Esophagus mucosa (tissue), 1 donor: ENCODE results near the gene FAM131C. TPM values are rescaled to one million over a fixed set of nuclear protein-coding genes. Genes with fewer than 3 reads are reported as not detected.
"Not testable (repeated sequence)": the region's sequence is repeated elsewhere in the genome, so short reads cannot be mapped to it uniquely, and the experiment has no call there.

ENCODE experiments used
- ATAC-seq: fragments of 200-7000 bp; cut with Tn5 transposase; one replicate; pipeline ENCODE4 v1.9.1; 2020
- total RNA-seq: library from RNA; stranded (reverse); gene quantifications from one replicate; pipeline ENCODE4 v1.2.4, GENCODE V29; 2023
- donor health status: DM: yes; HTN: yes; CAD: no.

The FAM131C gene, protein sequence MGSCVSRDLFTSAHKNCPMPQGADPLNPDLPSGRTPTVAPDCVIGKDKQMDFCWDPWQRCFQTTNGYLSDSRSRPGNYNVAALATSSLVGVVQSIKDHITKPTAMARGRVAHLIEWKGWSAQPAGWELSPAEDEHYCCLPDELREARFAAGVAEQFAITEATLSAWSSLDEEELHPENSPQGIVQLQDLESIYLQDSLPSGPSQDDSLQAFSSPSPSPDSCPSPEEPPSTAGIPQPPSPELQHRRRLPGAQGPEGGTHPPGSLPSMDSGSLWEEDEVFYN
- total RNA-seq = 0.80 TPM

DNA sequence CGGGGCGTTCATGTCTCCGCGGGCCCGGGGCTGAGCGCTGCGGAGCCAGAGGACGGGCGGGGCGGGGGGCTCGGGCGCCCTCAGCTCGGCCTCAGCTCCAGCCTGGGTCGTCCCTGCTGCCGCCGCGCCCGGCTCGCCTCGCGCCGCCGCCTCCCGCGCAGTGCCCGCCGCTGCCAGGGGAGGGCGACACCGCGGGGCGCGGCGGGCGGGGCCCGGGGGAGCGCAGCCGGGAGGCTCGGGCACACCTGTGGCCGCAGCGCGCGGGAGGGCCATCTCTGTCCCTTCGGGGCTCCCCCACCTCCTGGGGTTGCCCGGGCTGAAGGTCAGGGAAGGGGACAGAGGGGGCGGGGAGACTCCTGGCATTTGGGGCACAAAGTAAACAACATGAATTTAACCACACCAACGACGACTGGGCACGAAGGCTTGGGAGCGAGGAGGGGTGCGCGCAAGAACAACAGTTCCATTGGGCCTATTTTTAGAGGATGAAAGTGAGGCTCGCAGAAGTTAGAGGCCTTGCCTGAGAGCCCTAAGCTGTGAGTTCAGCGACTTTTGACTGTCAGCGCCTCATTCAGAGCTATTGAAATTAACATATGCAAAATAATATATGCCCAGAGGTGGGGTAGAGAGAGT lies at the start of gene FAM131C:
Gene FAM131C, minus strand, starts transcription at position 162 of the 630 bp plus-strand sequence. CDS start 209 bp downstream, outside the sequence.
- peak; percentile 21 for ATAC-seq

- ATAC-seq = peak; percentile 65
These were observed 49.5 kb upstream of the FAM131C start for GRCh38 chr1:16122916-16123315.

- peak; percentile 30 for ATAC-seq
These were observed 49.0 kb upstream of the FAM131C start for GRCh38 chr1:16122350-16122881.

- no peak for ATAC-seq
These were observed 47.5 kb upstream of the FAM131C start for GRCh38 chr1:16120940-16121410.

- ATAC-seq = peak; percentile 2
These were observed 47.0 kb upstream of the FAM131C start for GRCh38 chr1:16120407-16120806.

GRCh38 chr1:16119926-16120325 lies 46.5 kb upstream of the FAM131C start:
- ATAC-seq = no peak

- ATAC-seq = no peak
These were observed 46.1 kb upstream of the FAM131C start for GRCh38 chr1:16119504-16119903.

GRCh38 chr1:16118706-16119105 lies 45.3 kb upstream of the FAM131C start:
- no peak for ATAC-seq

GRCh38 chr1:16117936-16118335 lies 44.5 kb upstream of the FAM131C start:
- no peak for ATAC-seq

DNA sequence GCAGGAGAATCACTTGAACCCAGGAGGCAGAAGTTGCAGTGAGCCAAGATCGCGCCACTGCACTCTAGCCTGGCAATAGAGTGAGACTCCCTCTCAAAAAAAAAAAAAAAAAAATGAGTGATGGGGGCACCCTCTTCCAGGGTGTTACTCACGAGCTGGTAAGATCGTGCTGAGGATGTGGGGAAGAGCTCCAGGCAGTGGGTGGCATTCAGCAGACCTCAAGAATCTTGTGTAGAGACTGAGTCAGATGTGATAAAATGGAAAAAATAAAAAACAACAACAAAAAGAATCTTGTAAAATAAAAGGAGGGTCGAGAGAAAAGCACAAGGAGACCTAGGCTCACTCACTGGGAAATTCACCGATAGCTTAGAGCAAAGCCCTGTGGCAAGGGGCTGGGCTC lies 43.9 kb upstream of the FAM131C start:
- ATAC-seq = no peak

DNA sequence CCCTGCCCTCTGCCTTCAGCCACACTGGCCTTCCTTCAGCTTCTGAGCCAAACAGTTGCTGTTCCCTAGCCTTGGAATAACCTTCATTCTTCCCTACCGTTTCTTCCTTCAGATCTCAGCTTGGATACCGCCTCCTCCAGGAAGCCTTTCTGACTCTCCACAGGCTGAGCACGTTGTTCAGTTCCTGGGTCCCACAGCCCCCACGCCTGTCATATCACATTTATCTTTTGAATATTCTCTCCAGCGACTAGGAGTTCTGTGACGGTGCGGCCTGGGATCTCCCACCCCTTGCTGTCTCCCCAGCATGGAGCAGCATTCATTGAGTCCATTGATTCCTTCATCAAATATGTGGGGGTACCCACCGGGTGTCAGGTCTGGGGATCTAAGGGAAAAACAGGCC lies 43.2 kb upstream of the FAM131C start:
- no peak for ATAC-seq

GRCh38 chr1:16116002-16116401 lies 42.6 kb upstream of the FAM131C start:
- ATAC-seq = no peak

DNA sequence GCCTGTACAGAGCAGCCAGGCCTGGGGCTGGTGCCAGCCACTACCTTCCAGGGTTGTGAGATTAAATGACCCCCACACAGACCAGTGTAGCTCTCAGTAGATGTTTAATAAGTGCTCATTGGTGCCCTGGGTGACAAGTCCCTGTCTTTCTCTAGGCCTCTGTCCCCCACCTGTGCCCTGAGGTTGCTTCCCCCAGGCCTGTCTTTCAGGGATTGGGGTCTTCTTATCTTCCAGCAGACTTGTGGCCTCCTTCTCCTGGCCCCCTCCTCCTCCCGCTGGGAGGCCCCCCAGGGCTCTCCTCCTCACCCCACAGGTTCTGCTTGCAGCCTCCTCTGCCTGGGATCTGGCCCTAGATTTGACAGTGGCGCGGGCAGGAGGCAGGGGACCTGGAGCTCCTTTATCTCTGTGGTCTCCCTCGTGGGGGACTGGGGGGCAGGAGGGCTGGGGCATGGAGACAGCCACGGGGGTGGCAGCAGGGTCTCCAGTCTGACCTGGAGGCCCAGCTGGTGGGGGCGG lies 42.1 kb upstream of the FAM131C start:
- no peak for ATAC-seq

GRCh38 chr1:16114527-16115467 lies 41.3 kb upstream of the FAM131C start:
- ATAC-seq = no peak

GRCh38 chr1:16112596-16113555 lies 39.4 kb upstream of the FAM131C start:
- ATAC-seq = no peak

DNA sequence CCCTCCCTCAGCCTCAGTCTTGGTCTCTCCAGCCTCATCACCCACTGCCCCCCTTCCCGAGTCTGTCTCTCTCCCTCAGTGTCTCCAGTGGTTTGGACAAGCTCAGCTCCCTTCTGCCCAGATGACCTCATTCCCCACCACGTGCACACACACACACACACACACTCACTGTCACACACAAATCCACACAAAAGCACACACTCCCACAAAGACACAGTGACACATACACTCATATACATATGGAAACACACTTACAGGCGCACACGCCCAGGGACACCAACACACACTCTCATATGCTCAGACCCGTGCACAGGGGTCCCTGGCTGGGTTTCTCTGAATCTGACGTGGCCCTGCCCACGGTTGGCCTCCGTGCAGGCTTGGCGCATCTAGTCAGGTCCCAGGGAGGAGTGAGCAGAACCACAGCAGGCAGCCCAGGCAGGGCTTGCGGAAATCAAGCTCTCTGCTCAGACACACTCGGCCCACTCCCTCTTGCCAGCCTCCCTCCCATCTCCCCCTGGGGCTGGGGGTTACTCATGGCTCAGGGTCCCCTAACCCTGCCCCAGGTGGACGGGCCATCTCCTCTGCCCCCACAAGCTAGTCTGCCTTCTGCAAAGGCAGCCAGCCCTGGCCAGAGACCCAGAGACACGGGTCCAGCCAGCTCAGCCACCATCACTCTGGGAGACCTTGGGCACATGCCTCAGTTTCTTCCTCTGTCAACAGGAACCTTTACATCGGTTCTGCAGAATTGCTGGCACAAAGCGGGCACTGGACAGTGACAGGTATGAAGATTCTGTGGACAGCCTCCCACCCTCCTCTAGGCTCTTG lies 38.5 kb upstream of the FAM131C start:
- ATAC-seq = peak; percentile 10

DNA sequence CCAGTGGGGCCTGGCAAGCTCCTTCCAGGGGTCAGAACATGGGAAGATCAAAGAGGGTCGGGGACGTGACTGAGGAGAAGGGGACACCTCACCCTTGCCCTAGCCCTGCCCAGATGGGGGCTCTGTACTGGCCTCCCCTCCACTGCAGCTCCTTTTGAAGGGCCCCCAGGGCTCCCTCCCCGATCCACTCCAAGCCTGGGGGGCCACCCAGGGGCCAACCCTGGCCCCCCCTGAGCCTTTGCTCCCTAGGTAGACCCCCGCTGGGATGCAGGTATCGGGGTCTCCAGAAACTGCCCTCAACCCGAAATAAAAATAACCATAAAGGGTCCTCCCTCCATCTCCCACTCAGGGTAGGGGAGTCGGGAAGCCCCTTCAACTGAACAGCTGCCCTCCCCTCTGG lies 37.4 kb upstream of the FAM131C start:
- ATAC-seq = peak; percentile 10

DNA sequence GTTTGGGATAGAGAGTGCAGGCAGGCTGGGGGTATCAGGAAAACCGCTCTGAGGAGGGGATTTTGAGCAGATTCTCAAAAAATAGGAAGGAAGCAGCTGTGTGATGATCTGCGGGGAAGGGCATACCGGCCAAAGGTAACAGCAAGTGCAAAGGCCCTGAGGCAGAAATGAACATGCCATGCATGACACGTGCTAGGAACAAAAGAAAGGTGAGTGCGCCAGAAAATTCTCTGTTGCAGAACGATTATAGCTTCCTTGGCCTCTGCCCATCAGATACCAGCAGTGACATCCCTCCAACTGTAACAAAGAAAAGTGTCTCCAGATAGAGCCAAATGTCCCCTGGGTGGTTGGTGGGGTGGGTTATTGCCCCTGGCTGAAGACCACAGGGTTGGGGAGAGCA lies 37.0 kb upstream of the FAM131C start:
- ATAC-seq = peak; percentile 30

GRCh38 chr1:16109571-16109970 lies 36.1 kb upstream of the FAM131C start:
- peak; percentile 91 for ATAC-seq

GRCh38 chr1:16107039-16107438 lies 33.6 kb upstream of the FAM131C start:
- ATAC-seq = not testable (repeated sequence)
